HG02970 (cell line): ENCODE data around the gene CDK13.
"Not testable (repeated sequence)": the region's sequence is repeated elsewhere in the genome, so short reads cannot be mapped to it uniquely, and the experiment has no call there.

Experiments
- ATAC-seq: cut with Tn5 transposase; IDR thresholded peaks from one replicate; pipeline ENCODE4 v1.9.1; 2021; ENCODE audit warnings: mild to moderate bottlenecking, moderate library complexity, moderate number of reproducible peaks; ENCODE audit not compliant: unreplicated experiment, low FRiP score

Gene CDK13

DNA sequence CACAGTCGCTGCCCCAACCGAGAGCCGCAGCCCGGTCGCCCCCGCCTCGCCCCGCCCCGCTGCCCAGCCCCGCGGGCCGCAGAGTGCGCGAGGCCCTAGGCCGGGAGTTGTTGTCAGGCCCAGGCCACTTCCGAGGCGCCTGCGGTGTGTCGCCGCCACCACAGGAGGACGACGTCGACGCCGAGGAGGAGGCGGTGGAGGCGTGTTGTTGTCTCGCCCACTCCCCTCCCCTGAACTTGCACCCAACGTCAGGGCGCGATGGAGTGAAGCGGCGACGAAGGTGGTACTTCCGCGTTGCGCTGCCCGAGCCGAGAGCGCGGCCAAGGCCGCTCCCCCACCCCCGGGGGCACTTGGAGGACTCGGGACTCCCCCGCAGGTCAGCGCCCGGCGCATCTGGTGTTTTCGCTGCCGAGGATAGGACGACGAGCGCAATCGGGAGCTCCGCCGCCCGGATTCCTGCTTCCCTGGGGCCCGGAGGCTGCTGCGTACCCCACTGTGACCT lies at the start of gene CDK13:
TSS of gene CDK13 (plus strand) at position 286 of the 502 bp plus-strand sequence. CDS start 386 bp downstream, outside the sequence.
- peak; percentile 37 for ATAC-seq

DNA sequence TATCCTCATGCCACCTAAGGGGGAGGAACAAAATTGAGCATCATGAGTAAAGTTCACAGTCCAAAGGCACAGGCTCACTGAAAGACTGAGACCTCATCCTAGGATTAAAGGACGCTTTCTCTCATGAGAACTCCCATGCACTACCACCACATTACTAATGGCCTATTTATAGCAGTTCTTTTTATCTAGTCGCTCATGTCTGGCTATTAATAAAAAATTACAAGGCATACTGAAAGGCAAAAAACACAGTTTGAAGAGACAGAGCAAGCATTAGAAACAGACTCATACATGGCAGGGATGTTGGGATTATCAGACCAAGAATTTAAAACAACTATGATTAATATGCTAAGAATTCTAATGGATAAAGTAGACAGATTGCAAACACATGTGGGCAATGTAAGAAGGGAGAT lies 46.0 kb upstream of the CDK13 start:
- no peak for ATAC-seq

DNA sequence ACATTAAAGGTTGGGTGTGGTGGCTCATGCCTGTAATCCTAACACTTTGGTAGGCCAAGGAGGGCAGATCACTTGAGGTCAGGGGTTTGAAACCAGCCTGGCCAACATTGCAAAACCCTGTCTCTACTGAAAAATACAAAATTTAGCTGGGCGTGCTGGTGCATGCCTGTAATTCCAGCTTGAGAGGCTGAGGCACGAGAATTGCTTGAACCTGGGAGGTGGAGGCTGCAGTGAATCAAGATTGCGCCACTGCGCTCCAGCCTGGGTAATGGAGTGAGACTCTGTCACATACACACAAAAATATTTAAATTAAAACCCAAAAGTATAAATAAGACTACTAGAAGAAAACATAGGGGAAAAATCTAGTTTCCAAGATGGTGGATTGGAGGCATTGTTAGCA lies 41.9 kb upstream of the CDK13 start:
- no peak for ATAC-seq

DNA sequence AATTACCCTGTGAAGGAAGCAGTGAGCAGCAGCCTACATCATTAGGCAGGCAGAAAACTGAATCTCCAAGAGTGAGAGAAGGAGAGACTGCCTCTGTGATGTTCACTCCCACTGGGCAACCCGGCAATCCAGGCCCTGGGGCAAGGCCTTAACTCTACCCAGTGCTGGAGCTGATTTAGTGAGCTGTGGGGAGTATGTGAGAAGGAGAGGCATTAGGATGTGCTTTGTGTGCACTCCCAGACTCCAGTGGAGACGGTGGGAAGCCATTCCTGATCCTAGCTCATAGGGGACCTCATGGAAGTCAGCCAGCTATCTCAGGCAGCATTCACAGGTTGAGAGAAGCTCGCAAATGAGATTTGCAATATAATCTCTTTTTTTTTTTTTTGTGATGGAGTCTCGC lies 41.1 kb upstream of the CDK13 start:
- no peak for ATAC-seq

DNA sequence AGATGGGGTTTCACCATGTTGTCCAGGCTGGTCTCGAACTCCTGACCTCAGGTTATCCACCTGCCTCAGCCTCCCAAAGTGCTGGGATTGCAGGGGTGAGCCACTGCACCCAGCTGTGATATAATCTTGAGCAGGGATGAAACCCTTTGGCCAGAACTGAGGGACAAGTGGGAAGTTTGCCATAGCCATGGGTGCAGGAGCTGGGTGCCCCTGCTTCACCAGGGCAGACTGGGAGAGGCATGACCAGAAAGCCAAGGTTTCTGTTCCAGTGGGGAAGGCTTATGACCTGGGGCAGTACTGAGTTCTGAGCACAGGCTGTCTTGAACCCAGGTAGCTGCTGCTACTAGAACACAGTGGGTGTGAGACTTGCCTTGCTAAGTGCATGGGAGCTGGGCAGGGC lies 40.5 kb upstream of the CDK13 start:
- no peak for ATAC-seq

DNA sequence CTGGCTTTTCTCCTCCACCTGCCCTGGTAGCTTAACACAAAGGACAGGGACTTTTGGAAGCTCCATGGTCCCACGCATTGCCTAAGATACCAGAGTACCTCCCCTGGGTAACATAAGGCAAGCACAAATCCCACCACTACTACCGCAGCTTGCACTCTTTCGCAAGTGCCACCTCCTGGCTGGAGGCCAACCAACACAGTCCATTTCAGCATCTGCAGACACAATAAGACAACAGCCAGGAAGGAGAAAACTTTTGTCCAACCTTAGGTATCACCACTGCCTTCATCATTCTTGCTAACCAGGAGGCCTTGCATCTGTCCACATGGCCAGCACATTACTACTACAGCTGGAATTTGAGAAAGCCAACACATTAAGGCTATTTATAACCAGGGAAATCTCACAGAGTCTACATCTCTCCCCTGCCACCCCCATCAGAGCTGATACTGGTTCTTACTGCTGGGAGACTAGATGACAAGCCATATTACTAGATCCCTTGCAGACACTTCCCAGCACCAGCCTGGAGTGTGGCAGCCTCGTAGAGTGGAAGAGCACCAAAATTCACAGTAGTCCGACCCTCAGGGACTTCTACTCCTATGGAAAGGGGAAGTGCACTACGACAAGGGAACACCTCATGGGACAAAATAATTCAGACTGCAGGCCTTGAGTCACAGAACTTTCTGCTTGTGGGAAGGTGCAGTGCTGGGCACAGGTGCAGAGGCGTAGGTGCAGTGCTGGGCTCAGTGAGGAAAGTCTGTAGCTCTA lies 39.8 kb upstream of the CDK13 start:
- ATAC-seq, result no peak

DNA sequence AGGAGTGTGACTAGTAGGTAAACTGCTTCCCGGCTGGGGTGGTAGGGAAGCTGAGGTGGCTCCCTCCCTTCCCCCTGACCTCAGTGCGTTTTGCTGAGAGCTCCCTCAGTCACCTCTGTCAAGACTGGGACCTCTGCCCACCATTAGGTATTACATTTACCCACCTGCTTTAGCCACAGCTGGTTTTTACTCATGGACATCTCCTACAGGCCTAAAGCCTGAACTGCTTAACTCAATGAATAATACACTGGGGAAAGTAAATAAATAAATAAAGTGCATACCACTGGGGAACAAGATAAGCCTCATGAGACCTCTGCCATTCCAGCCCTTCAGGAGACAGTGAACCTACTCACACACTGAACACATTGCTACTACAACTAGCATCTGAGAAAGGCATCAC lies 38.9 kb upstream of the CDK13 start:
- no peak for ATAC-seq

DNA sequence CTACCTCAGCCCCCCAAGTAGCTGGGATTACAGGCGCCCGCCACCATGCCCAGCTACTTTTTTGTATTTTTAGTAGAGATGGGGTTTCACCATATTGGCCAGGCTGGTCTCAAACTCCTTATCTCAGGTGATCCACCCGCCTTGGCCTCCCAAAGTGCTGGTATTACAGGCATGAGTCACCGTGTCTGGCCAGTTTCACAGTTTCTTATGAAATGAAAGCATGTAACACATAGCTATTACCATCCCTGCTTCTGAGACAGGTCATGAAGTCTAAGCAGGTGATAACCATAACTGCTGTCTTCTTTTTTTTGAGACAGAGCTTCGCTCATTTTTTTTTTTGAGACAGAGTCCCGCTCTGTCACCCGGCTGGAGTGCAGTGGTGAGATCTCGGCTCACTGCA lies 34.2 kb upstream of the CDK13 start:
- ATAC-seq, result not testable (repeated sequence)

DNA sequence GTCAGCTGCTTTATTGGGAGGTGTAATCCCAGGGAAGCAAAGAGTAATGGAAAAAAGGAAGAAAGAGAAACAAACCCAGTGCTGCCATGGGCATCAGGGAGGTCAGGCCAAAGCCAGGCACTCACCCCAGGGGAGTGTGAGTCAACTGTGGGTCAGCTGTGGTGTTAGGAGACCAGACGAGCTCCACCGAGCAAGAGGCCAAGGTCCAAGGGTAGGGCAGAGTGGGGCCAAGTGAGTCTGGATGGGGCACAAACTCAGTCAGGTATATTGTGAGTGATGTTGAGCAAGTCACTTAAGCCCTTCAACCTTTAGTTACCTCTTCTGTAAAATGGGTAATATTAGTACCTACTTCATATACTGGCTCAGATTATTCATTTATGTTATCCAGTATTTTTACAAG lies 30.4 kb upstream of the CDK13 start:
- no peak for ATAC-seq

DNA sequence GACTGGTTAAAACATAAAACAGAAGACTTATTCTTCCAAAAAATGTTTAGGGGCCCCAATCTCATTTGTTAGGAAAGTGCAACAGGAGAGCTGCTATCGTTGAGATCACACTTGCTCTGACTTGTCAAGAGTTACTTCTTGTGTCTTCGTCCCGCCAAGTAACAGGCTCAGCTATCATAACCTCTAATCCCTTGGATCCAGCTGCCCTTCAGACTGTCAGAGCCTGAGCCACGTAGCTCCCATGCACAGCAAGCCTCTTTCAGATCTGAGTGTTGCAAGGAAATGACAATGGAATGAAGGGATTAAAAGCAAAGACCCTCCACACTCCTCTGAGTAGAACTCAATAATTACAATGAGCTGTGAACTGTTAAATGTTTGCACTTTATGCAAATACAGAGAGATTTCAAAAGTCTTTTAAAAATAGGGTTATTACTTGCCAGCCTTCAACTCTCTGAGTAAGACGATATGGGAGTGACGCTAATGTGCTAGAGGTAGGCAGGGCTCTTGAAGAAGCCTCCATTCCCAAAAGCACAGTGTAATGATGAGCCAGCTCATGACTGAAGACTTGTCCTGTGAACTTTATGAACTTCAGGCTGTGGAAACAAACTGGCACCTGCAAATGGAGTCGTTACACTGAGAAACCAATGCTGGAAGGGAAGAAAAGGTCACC lies 28.4 kb upstream of the CDK13 start:
- no peak for ATAC-seq

DNA sequence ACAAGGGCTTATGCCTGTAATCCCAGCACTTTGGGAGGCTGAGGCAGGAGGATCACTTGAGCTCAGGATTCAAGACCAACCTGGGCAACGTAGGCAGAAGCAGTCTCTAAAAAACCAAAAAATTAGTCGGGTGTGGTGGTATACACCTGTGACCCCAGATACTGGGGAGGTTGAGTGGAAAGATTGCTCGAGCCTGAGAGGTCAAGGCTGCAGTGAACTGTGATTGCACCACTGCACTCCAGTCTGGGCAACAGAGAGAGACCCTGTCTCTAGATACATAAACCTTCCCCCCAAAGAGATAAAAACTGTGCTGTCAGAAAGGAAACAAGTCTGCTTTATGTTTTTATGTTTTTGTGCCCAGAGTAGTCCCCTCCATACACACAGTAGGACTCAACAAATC lies 27.5 kb upstream of the CDK13 start:
- ATAC-seq, result no peak

DNA sequence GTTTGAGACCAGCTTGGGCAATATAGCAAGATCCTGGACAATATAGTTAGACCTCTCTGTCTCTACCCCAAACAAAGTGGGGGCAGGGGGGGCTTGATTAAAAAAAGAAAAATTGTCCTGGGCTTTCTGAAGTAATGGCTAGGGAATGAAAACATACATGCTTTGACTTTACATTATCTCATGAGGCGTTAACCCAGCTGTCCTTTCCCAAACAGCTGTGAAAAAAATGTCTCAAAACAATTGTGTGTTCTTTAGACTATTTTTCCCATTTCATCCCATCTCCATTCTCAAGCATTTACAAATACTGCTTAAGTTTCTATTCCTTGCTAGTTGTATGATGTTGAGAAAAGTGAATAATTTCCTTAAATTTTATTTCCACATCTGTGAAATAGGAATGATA lies 27.0 kb upstream of the CDK13 start:
- ATAC-seq, result no peak

DNA sequence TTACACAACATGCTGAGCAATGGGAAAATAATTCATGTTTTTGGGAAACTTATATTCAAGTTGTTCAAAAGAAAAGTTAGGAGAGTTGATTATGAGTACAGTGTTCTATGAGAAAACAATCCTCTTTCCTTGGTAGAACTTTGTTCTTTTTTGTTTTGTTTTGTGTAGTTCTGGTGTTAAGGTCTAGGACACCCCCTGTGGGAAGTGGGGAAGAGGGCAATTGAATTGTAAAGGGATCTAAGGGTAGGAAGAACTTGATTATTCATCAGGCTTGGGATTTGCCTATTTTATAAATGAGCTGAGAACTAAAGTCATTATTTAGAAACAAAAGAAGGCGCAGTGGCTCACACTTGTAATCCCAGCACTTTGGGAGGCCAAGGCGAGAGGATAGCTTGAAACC lies 25.9 kb upstream of the CDK13 start:
- ATAC-seq, result no peak

DNA sequence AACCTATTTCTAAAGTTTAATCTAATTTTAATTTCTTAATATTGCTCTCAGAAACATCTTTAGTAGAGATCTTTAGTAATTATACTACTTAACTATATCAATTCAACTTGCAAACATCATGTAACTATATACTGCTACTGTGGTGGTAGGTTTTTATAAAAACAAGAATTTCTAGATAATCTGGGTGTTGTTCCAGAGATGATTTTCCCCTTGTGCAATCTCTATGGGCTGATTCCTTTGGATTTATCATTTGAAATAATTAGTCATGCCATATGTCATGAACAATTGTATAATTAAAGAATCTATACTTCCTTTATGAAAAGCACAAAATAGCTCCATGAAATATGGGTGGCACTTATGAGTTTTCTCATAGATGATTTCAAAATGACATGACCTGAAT lies 23.9 kb upstream of the CDK13 start:
- no peak for ATAC-seq

DNA sequence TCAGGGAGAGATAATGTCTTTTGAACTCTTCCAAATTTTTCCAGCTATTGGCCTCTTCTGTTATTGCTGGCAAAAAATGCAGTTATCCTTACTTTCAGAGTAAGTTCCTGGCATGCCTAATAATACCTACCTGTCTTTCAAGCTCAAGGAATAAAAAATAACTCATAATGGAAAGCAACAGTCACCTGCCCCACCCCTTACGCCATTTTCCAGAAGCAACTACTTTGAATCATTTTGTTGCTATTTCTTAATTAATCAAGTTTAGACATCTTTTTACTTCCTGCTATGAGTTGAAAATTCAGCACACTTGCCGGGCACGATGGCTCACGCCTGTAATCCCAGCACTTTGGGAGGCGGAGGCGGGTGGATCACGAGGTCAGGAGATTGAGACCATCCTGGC lies 23.0 kb upstream of the CDK13 start:
- ATAC-seq, result no peak

DNA sequence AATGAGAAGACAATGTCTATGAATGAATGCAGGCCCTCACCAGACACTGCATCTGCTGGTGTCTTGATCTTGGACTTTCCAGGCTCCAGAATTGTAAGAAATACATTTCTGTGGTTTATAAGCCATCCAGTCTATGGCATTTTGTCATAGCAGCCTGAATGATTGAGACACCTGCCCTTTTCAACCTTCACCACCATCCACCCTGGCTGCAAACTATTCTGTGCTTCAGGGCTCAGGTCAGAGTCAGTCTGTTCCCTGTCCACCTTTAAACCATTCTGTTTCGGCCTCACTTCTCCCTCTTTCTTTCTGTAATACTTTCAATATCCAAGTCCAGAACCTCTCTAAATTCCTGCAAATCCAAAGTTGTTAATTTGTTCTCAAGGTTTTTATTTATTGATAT lies 15.9 kb upstream of the CDK13 start:
- no peak for ATAC-seq

DNA sequence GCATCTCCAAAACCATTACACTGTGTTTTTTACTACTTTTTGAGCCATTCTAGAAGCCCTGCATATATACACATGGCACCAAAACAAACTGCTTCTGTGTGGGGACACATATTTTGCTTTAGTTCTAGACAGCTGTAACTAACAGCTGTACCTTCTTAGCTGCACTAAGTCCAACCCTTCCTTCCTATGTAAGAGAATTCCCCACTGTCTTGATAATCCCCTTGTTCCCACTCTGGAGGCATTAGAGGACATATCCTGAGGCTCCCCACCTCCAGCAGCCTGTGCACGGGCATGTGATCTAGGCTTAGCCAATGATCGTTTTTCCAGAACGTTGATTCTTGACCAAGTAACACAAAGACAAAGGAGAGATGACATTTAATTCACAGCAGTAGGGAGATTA lies 13.3 kb upstream of the CDK13 start:
- ATAC-seq, result no peak

DNA sequence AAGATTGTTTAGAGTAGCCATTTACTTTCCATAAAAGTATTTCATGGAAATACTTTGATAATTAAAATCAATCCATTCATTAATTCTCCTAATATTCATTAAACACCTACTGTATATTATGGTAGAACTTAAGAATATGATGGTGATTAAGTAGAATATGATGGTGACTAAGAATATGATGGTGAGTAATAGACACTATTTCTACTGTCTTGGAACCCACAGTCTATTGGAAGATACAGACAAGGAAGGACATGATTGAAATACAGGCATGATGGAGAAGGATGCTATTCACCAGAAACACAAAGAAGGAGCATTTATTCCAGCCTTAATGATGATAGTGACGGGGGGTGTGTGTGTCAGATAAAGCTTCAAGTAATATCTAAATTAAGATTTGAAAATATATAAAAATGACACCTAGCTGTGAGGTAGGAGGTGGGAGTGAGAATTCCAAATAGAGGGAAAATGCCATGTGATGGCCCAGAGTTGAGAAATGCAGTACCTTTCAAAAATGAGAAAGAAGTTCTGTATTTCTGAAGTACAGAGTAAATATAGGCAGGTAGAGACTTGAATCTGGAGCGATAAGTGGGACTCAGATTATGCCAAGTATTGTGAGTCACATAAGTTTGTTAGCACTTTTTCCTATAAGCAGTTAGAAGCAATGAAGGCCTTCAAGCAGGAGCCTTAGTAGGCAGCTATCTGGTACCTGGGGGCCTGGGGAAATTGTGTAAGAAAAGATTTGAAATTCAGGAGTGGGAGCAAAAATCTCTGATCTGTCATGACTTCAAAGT lies 12.5 kb upstream of the CDK13 start:
- ATAC-seq, result no peak

DNA sequence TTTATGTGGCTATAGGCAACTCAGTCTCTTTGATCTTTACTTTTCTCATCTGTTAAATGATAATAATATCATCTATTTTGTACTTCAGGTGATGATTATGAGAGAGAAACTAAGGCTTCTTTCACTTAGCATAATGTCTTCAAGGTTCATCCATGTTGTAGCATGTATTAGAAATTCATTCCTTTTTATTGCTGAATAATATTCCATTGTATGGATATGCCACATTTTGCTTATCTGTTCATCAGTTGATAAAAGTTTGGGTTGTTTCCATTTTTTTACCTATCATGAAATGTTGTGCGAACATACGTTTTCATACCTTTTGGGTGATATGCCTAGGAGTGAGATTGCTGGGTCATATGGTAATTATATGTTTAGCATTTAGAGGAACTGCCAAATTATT lies 7.2 kb upstream of the CDK13 start:
- no peak for ATAC-seq

DNA sequence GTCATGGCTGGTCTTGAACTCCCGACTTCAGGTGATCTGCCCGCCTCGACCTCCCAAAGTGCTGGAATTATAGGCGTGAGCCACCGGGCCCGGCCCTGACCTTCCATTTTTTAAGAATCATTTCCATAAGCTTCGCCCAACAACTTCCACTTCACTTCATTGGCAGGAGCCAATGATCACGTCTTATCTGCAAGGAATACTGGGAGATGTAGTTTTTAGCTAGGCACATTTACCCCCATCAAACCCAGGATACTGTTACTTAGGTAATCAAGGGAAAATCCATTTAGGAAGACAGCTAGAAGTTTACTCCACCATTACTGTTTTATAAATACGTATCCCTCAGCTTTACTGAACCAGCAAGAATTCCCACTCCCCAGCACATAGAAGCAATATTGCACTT lies 3.4 kb upstream of the CDK13 start:
- ATAC-seq, result no peak

DNA sequence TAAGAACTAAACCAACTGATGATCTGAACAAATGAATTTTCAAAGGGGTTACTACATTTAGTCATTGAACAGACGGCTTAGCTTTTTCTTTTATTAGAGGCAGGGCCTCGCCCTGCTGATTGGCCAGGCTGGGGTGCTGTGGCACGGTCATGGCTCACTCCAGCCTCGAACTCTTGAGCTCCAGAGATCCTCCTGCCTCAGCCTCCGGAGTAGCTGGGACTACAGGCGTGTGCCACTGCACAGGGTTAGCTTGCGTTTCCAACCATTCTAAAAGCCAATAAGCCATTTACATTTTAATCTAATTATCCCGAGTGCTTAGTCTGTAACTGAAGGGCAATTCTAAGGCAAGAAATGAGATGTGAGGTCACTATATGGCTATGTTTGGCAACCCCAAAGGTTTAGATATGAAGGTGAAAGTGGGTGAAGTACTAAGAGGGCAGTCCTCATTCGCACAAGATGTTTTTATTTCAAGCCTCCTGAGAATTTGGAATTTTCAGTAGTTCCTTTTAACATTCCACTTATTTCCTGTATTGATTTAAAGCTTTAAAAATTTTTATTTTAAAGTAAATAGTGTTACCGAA lies 1.6 kb upstream of the CDK13 start:
- no peak for ATAC-seq
